ENCODE results near the gene BCAR3.

- TF ChIP-seq EP300 (IDR thresholded peaks at IDR 0.05) (peak; percentile 76), CTCF (IDR thresholded peaks at IDR 0.05) (no peak), POLR2A (IDR thresholded peaks at IDR 0.05; ENCODE audit: low read depth) (no peak)
These were observed 115.4 kb downstream of the BCAR3 start for GRCh38 chr1:93566227-93566626.

Data from esophagus muscularis mucosa (tissue), 4 donors.